K562 (cell line): ENCODE data around the gene CADPS2. TPM values are rescaled to one million over a fixed set of nuclear protein-coding genes. Genes with fewer than 3 reads are reported as not detected.

ENCODE experiments used
- ATAC-seq: fragments of 200-7000 bp; cut with Tn5 transposase; 3 replicates; pipeline ENCODE4 v1.9.1; 2020; ENCODE audit warnings: moderate library complexity
- BruUV-seq: library from RNA; stranded (reverse); fragments of 400-500 nt; replicated peaks from 2 replicates; lab custom pipeline; 2021; lab: Mats Ljungman, UMichigan
- CTCF ChIA-PET: fragments of 300-600 bp; formaldehyde crosslinking; extraction: SDS; loops from one replicate; lab custom pipeline; 2021; ENCODE audit warnings: low intra/inter-chr PET ratio; lab: Yijun Ruan, JAX
- POLR2A ChIA-PET: fragments of 300-600, 350-650 bp; sonication (Branson Sonifier 250); formaldehyde crosslinking; extraction: SDS; loops from one replicate; lab custom pipeline; 2021; ENCODE audit warnings: antibody characterized with exemption, inconsistent platforms; lab: Yijun Ruan, JAX
- DNase-seq, 4 experiments: peaks; one replicate each; pipeline versions ENCODE4 v3.0.0 to v3.0.0-alpha.2; 2011 to 2018; ENCODE audit warnings: low spot score in 3 of 4, mixed read lengths in 3 of 4; ENCODE audit errors: extremely low read depth in 1 of 4
- FAIRE-seq: peaks from 2 replicates; lab custom pipeline; 2011; peaks lifted over from hg19 to GRCh38; lab: Jason Lieb, UNC
- H2AFZ ChIP-seq: 2 replicates; pipeline ENCODE4 v1.6.0; 2011; ENCODE audit warnings: low read depth, low read length, control low read depth, inconsistent platforms
- H3K27ac ChIP-seq: fragments of 200-600 bp; 3 replicates; pipeline ENCODE4 v1.8.0; 2011; ENCODE audit warnings: low read depth, mild to moderate bottlenecking, control low read depth, inconsistent platforms, low read length, moderate library complexity, mixed read lengths; ENCODE audit errors: extremely low read depth
- H3K27me3 ChIP-seq, 2 experiments: fragments of 300-600 bp in 1 of 2; 2 replicates in 1 of 2; 3 replicates in 1 of 2; pipeline versions ENCODE4 v1.6.0 to v1.8.0; 2011; ENCODE audit warnings: inconsistent platforms in 2 of 2, low read length in 2 of 2, mild to moderate bottlenecking in 1 of 2, mixed read lengths in 1 of 2, moderate library complexity in 1 of 2; ENCODE audit not compliant: control insufficient read depth in 2 of 2, insufficient read depth in 2 of 2
- H3K36me3 ChIP-seq: fragments of 300-600 bp; 3 replicates; pipeline ENCODE4 v1.8.0; 2011; ENCODE audit warnings: mild to moderate bottlenecking, low read length, inconsistent platforms; ENCODE audit not compliant: control insufficient read depth, insufficient read depth
- H3K4me1 ChIP-seq, 2 experiments: fragments of 200-600 bp in 1 of 2; replicated peaks in 1 of 2; 2 replicates in 1 of 2; 3 replicates in 1 of 2; pipeline versions ENCODE4 v1.5.1 to v1.8.0; 2011; ENCODE audit warnings: inconsistent platforms in 2 of 2, low read length in 2 of 2, mild to moderate bottlenecking in 1 of 2, mixed read lengths in 1 of 2, moderate library complexity in 1 of 2; ENCODE audit not compliant: control insufficient read depth in 2 of 2, insufficient read depth in 2 of 2
- H3K4me2 ChIP-seq: 2 replicates; pipeline ENCODE4 v1.6.1; 2011; ENCODE audit warnings: low read length, control low read depth, inconsistent platforms, mixed read lengths; ENCODE audit not compliant: insufficient read depth
- H3K4me3 ChIP-seq: fragments of 200-600 bp; sonication (generic), shearing (Covaris generic); 2 replicates; pipeline ENCODE4 v1.5.1; 2016; ENCODE audit warnings: control low read depth, inconsistent platforms
- H3K79me2 ChIP-seq: fragments of 200-600 bp; 3 replicates; pipeline ENCODE4 v1.8.0; 2011; ENCODE audit warnings: low read length, inconsistent platforms; ENCODE audit not compliant: control insufficient read depth, insufficient read depth
- H3K9ac ChIP-seq, 2 experiments: 2 replicates each; pipeline versions ENCODE4 v1.6.0 to v1.6.1; 2011; ENCODE audit warnings: low read depth in 2 of 2, low read length in 2 of 2, control low read depth in 1 of 2, inconsistent platforms in 1 of 2, mild to moderate bottlenecking in 1 of 2, mixed read lengths in 1 of 2; ENCODE audit not compliant: insufficient read depth in 1 of 2
- H3K9me1 ChIP-seq: one replicate; pipeline ENCODE4 v1.6.0; 2011; ENCODE audit warnings: inconsistent platforms, mild to moderate bottlenecking, low read length, moderate library complexity; ENCODE audit not compliant: control insufficient read depth, insufficient read depth
- H3K9me3 ChIP-seq: replicated peaks from 2 replicates; pipeline ENCODE4 v1.5.1; 2011; ENCODE audit warnings: low read depth, low read length, inconsistent platforms; ENCODE audit not compliant: control insufficient read depth, insufficient read depth
- H4K20me1 ChIP-seq: replicated peaks from 2 replicates; pipeline ENCODE4 v1.6.1; 2011; ENCODE audit warnings: low read length, inconsistent platforms, mixed read lengths; ENCODE audit not compliant: control insufficient read depth, insufficient read depth
- CBFA2T2 ChIP-seq: fragments of 450-650 bp; conservative IDR thresholded peaks from 2 replicates; pipeline ENCODE4 v1.6.1; 2017; ENCODE audit warnings: mild to moderate bottlenecking
- ERF ChIP-seq: fragments of 450-650 bp; formaldehyde crosslinking; IDR thresholded peaks from 2 replicates; pipeline ENCODE4 v1.4.0; 2020; ENCODE audit warnings: mild to moderate bottlenecking, mixed read lengths
- MYBL2 ChIP-seq, 2 experiments: fragments of 450-650 bp in 1 of 2; sonication (generic) in 1 of 2; formaldehyde crosslinking in 1 of 2; IDR thresholded peaks; 2 replicates each; pipeline versions ENCODE4 v1.6.1 to v1.8.1; 2017 to 2022; ENCODE audit warnings: borderline replicate concordance in 1 of 2, inconsistent platforms in 1 of 2, low read depth in 1 of 2, mild to moderate bottlenecking in 1 of 2, missing genetic modification reagents in 1 of 2, moderate library complexity in 1 of 2
- MYNN ChIP-seq, 2 experiments: sonication (generic); formaldehyde crosslinking in 1 of 2; IDR thresholded peaks; 2 replicates each; pipeline versions ENCODE4 v1.5.0 to v1.6.1; 2016 to 2020; ENCODE audit warnings: antibody characterized with exemption in 1 of 2, missing genetic modification reagents in 1 of 2
- SETDB1 ChIP-seq: IDR thresholded peaks from one replicate; pipeline ENCODE4 v1.6.1; 2012; ENCODE audit warnings: low read length, control low read depth, inconsistent platforms
- ZBED1 ChIP-seq: IDR thresholded peaks from 2 replicates; pipeline ENCODE4 v1.6.1; 2014
- ZHX1 ChIP-seq: fragments of 150-350 bp; conservative IDR thresholded peaks from 2 replicates; pipeline ENCODE4 v1.6.1; 2014; ENCODE audit warnings: low read length
- WGBS: fragments of 100-300 bp; shearing (Covaris generic); methylation state at CpG from one replicate; pipeline ENCODE4 v1.1.6; 2016; ENCODE audit warnings: low coverage, mixed read lengths; ENCODE audit not compliant: insufficient coverage; ENCODE audit errors: missing lambda C conversion rate; 5-methylcytosine and 5-hydroxymethylcytosine counted together
- in situ Hi-C: fragments of 300-500 bp; cut with MboI; formaldehyde crosslinking; loops from 4 replicates; pipeline ENCODE4 v1.15.0; 2018; ENCODE audit warnings: inconsistent platforms, mixed read lengths
- intact Hi-C: fragments of 100-400 bp; cut with micrococcal nuclease; formaldehyde crosslinking; loops from 2 replicates; pipeline ENCODE4 v1.14.2; 2022
- polyA plus RNA-seq, 8 experiments: library from polyadenylated mRNA; depleted of rRNA in 4 of 8; stranded (reverse) in 5 of 8; unstranded in 3 of 8; fragments of >200 nt; fragmentation: Nextera tagmentation in 2 of 8; fragmentation: Illumina TruSeq in 1 of 8; extraction: Ambion mirVana in 2 of 8; extraction: Trizol in 1 of 8; gene quantifications; 2 replicates each; pipeline versions ENCODE4 v1.2.1 to v1.2.3, GENCODE V29; 2011 to 2014; ENCODE audit warnings: inconsistent platforms in 1 of 8, missing spikeins in 1 of 8
- total RNA-seq, 7 experiments: library from RNA; depleted of rRNA in 6 of 7; stranded (reverse); fragments of >200 nt in 6 of 7; fragmentation: Illumina TruSeq in 2 of 7; extraction: Trizol in 2 of 7; gene quantifications; 2 replicates each; pipeline versions ENCODE4 v1.2.1 to v1.2.3, GENCODE V29; 2011 to 2021; ENCODE audit warnings: low replicate concordance in 1 of 7

The CADPS2 gene
- total and polyA plus RNA-seq, 9 of the 15 experiments (the other 6 are each of a cell fraction or from before 2014, with no cell fraction given): 0.03 to 0.14 (median 0.04) TPM; not detected in 1

DNA sequence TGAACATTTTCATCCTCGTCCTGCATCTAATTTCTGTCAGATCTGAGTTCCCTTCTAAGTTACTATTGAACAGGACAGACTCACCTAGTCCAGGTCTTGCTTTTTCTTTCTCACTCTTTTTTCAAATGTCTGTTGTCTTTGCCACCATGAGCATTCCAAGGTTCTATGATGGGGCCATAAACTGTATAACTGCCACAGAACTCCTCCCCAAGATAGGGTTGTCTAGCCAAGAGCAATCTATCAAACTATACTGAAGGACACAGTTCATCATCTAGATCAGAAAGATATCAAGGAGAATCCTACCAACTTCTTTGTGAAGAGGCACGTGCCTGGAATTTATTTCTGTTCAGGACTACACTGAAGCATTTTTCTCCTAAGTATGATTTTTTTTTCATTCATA is 531.6 kb downstream of the CADPS2 start:
- 0% methylated on average over 2 of the region's 2 CpGs for WGBS
- no peak for FAIRE-seq
- intact Hi-C loops: no loop called here

More for the DNA sequence above, 531.6 kb downstream of the CADPS2 start:
- Histone ChIP-seq H4K20me1 (no peaks in the 10 kb centered on the region), H3K4me3 (no peak overlapping the region), H3K9me3 (no peaks in the 10 kb centered on the region), H3K27me3 (no peaks in the 10 kb centered on the region), H2AFZ (no peak overlapping the region), H3K79me2 (no peaks in the 10 kb centered on the region), H3K4me1 (no peaks in the 10 kb centered on the region), H3K27ac (no peak overlapping the region), H3K36me3 (no peaks in the 10 kb centered on the region), H3K4me2 (no peak overlapping the region), H3K9me1 (no peaks in the 10 kb centered on the region), H3K9ac (no peak overlapping the region)
- TF ChIP-seq ZHX1 (no peak), SETDB1 (no peak), CBFA2T2 (no peak), MYBL2 (IDR thresholded peaks at IDR 0.05; ENCODE audit: low read depth) (no peak), MYBL2 (CRISPR knock-in tag; IDR thresholded peaks at IDR 0.05; ENCODE audit: borderline replicate concordance) (no peak), ZBED1 (no peak), ERF (CRISPR knock-in tag) (no peak), MYNN (IDR thresholded peaks at IDR 0.05) (no peak), MYNN (CRISPR knock-in tag; IDR thresholded peaks at IDR 0.05) (no peak)
- in situ Hi-C loops: no loop called here
- BruUV-seq: no TSS peak
- ATAC-seq (no peak), DNase-seq (no peak)
- POLR2A ChIA-PET: no interaction called here
- CTCF ChIA-PET: no interaction called here
